Measurements from ENCODE around the gene RNU1-1.
"Not testable (repeated sequence)": the region's sequence is repeated elsewhere in the genome, so short reads cannot be mapped to it uniquely, and the experiment has no call there.

The RNU1-1 gene

GRCh38 chr1:16514107-16515055 lies at the start of gene RNU1-1:
RNU1-1 (minus strand) TSS chr1:16514285.
- DNase-seq (ENCODE audit: low read depth, low spot score), result peak; percentile 58

DNA sequence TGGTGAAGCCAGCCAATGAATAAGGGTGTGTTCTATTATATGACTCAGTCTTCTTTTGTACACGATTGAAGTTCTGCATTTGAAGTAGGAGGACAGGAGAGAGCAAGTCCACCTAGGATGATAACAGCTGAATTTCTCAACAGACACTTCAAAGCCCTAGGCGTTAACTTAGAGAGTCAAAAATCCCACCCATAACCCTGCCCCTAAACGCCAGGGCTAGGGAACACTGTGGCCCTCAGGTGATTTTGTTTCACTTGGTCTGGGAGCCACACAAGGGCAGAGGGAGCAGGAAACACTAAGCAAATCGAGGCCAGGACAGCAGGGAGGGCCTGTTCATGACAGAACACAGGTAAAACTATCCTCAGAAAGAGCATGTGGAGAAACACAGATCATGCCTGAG lies 47.0 kb upstream of the RNU1-1 start:
- not testable (repeated sequence) for DNase-seq (ENCODE audit: low read depth, low spot score)

GRCh38 chr1:16560498-16560897 lies 46.4 kb upstream of the RNU1-1 start:
- not testable (repeated sequence) for DNase-seq (ENCODE audit: low read depth, low spot score)

DNA sequence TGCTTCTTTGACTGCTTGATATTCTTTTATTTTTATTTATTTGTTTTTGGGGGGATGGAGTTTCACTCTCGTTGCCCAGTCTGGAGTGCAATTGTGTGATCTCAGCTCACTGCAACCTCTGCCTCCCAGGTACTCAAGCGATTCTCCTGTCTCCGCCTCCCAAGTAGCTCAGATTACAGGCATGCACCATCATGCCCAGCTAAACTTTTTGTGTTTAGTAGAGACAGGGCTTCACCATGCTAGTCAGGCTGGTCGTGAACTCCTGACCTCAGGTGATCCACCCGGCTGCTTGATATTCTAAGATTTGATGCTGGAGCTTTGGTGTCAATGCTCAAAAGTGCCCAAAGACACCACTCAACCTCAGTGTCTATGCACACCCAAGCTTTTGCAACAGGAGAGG lies 45.6 kb upstream of the RNU1-1 start:
- not testable (repeated sequence) for DNase-seq (ENCODE audit: low read depth, low spot score)

GRCh38 chr1:16557034-16557433 lies 42.9 kb upstream of the RNU1-1 start:
- not testable (repeated sequence) for DNase-seq (ENCODE audit: low read depth, low spot score)

GRCh38 chr1:16553244-16553643 lies 39.2 kb upstream of the RNU1-1 start:
- DNase-seq (ENCODE audit: low read depth, low spot score), result not testable (repeated sequence)

DNA sequence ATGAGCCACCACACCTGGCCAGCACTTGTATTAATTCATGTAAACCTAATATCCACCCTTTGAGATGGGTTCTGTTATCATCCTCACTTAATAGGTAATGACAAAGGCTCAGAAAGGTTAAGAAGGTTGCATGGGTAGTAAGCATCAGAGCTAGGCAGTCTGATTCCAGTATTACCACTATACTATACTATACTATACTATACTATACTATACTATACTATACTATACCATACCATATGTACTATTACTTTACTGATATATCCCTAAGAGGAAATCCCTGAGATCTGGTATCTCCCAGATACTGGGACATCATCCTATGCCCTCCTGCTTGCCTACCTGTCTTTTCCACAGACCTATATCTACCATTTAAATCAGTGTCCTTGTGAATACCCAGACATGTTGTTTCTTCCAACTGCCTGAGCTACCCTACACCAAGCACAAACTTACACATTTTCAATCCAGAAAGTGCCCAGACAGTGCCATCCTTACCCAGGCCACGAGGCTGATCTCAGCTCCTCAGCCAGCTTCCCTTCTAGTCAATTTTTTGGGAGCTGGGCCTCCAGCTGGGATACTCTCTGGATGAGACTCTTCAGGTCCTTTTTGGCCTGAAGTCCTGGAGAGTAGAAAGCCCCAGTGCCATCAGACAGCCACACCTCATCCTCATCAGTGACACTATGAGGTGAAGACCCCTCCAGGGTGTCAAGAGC lies 36.3 kb upstream of the RNU1-1 start:
- DNase-seq (ENCODE audit: low read depth, low spot score), result not testable (repeated sequence)

GRCh38 chr1:16549545-16549944 lies 35.5 kb upstream of the RNU1-1 start:
- not testable (repeated sequence) for DNase-seq (ENCODE audit: low read depth, low spot score)

DNA sequence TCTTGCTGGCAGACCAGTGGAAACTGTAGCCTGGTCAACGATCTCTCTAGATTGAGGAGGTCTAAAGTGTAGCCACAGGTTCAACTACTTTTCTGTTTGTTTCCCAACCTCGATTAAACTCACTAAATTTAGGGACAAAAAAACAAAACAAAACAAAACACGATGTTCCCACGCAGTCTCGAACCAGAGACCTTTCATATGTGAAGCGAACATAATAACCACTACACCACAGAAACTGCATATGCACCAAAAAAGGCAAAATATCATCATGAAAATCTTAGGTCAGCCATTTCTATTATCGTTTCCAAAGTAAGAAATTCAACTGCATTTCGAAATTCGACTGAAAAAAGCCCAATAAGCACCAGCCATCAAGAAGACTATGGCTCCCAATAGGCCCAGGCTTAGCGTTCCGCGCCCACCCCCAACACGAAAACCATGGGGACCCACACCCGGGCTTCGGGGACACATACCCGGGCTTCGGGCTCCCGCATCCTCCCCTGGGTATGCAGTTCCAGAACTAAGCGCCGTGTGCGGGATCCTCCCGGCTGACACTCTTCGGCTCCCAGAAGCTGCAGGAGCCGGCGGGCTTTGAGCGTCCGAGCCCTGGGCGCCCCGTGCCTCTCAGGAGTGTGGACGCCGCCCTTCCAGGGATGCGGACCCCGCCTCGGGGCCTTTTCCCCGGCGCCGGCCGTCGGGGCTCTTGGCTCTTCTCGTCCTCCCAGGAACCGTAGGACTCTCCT lies 33.6 kb upstream of the RNU1-1 start:
- not testable (repeated sequence) for DNase-seq (ENCODE audit: low read depth, low spot score)

GRCh38 chr1:16545682-16546095 lies 31.6 kb upstream of the RNU1-1 start:
- DNase-seq (ENCODE audit: low read depth, low spot score), result not testable (repeated sequence)

GRCh38 chr1:16540421-16540893 lies 26.4 kb upstream of the RNU1-1 start:
- DNase-seq (ENCODE audit: low read depth, low spot score), result not testable (repeated sequence)

DNA sequence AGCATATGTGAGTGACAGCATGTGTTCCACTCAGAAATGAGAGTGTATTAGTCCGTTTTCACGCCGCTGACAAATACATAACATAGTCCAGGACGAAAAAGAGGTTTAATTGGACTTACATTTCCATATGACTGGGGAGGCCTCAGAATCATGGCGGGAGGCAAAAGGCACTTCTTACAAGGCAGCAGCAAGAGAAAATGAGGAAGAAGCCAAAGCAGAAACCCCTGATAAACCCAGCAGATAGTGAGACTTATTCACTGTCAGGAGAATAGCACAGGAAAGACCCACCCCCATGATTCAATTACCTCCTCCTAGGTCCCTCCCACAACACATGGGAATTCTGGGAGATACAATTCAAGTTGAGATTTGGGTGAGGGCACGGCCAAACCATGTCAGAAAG lies 23.4 kb upstream of the RNU1-1 start:
- not testable (repeated sequence) for DNase-seq (ENCODE audit: low read depth, low spot score)

- not testable (repeated sequence) for DNase-seq (ENCODE audit: low read depth, low spot score)
Measured at GRCh38 chr1:16536796-16537195, 22.7 kb upstream of the RNU1-1 start.

DNA sequence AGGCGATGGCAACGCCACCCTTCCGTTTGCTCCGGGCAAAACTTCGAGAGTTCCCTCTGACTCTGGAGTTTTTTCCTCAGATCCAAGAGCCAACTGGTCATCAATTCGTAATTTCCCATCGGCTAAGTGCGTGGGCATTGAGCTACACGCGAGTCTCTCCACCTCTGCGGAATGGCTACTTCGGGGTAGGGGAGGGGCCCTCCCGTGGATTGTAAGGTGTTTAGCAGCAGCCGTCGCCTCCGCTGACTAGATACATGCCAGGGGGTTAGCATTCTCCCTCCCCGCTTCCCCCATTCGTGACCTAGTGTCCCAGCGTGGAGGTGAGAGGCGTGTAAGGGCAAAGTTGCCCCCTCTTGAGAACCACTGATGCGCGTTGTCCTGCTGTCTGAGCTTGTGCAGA lies 21.8 kb upstream of the RNU1-1 start:
- not testable (repeated sequence) for DNase-seq (ENCODE audit: low read depth, low spot score)

- DNase-seq (ENCODE audit: low read depth, low spot score), result not testable (repeated sequence)
Measured at GRCh38 chr1:16535487-16535886, 21.4 kb upstream of the RNU1-1 start.

DNA sequence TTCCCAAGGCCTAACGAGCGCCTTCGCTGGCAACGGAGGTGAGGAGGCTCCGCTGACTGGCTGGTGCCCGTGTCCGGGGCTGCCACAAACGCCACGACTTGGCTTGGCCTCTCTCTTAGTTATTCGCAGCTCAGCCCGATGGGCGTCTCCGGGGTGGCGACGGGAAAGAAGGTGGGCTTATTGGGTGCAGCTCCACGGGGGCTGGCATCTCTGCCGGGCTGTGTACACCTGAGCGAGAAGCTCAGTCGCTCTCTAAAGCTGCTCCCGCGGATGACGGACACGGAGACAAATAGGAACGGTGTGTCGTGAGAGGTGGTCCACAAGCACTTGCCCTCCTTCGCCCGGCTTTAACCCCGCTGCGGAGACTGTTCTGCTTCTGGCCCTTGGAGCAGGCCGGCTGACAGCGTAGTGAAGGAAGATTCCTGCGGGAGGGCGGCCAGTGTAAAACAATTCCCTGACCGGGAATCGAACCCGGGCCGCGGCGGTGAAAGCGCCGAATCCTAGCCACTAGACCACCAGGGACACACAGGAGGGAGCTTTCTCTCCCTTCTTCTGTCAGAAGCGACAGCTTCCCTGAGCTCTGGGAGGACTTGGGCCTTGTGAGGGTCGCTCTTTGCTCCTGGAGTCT lies 20.9 kb upstream of the RNU1-1 start:
- DNase-seq (ENCODE audit: low read depth, low spot score), result not testable (repeated sequence)

DNA sequence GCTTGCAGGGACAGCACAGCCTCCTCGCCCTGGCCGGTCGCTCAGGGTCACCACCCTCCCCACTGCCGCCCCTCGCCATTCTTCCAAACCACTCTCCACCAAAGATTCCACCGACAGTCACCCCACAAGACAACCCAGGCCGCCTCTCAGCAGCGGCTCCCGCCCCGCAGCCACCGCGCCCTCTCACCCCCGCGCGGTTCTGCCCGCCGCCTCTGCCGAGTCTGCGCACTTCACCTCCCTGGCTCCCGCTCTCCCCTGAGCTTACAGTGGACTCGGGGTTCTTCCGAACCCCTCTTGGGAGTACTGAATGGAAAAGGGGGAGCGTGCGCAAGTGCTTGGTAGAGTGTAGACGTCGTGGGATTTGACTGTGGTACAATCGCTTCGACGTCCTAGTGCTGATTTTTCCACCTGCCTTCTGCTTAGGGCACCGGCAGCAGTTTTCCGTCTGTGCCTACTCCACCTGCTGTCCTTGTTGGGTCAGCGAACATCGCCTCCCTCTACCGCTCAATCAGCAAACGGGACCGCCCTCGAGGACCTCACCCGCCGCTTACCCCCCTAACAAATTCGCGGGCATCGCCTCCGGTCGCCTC lies 20.2 kb upstream of the RNU1-1 start:
- not testable (repeated sequence) for DNase-seq (ENCODE audit: low read depth, low spot score)

DNA sequence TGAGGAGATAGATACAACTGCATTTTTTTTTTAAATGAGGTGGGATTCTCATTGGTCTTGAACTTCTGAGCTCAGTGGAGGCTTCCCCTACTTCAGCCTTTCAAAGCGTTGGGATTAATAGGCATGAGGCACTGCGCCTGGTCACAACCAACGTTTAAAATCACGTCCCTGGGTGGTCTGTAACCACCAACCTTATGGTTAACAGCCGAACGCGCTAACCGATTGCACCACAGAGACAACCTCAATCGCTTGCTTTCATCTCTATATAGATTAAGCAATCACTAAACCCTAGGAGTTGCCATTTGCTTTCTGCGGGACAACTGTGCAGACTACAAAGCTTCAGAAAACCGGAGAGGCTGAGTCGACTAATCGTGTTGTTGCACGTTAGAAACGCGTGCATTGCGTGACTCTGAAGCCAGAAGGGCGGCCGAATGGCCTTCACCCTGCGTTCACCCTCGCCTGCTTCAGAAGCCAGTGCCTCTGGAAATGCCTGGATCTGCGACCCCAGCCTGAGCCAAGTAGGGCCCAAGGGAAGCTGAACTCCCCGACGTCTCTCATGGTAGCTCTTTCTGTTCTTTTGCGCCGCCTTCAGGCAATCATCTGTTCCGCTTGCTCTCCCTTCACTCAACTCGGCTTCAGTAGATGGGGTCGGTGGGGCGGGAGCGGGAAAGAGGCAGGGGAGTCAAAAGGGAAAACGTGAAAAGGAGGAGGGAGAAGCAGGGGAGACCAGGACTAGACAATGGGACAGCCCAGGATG lies 18.3 kb upstream of the RNU1-1 start:
- not testable (repeated sequence) for DNase-seq (ENCODE audit: low read depth, low spot score)

DNA sequence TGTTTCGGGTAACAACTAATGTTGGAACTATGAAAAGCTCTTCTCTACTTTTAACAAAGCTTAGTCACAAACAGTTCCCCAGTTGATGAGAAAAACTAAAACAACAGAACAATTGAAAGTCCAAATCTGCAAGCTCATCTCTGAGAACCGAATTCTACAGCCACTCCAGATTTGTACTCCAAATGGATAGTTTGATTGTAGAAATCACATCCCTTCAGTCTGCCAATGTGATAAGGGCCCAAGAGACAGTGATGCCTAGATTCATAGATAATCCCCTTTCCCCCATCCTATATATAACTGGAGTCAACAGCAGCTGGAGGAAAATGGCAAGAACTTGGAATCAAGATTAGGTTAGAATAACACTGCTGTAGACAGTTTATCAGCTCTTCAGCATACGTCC lies 14.3 kb upstream of the RNU1-1 start:
- DNase-seq (ENCODE audit: low read depth, low spot score), result not testable (repeated sequence)

- not testable (repeated sequence) for DNase-seq (ENCODE audit: low read depth, low spot score)
Measured at GRCh38 chr1:16525769-16526168, 11.7 kb upstream of the RNU1-1 start.
